A549 (cell line): ENCODE measurements around the gene HELT. TPM values are rescaled to one million over a fixed set of nuclear protein-coding genes. Genes with fewer than 3 reads are reported as not detected.

Experiments
- ATAC-seq, 2 experiments: fragments of 200-7000 bp in 1 of 2; fragments of >200 bp in 1 of 2; cut with Nextera tagmentation in 1 of 2; cut with Tn5 transposase in 1 of 2; 3 replicates each; pipeline versions ENCODE4 v1.8.0 to v1.9.1; 2018 to 2020; ENCODE audit warnings: mild to moderate bottlenecking in 1 of 2, moderate library complexity in 1 of 2
- CTCF ChIA-PET: fragments of 300-600 bp; sonication (Branson Sonifier 250); formaldehyde crosslinking; extraction: SDS; loops from one replicate; lab custom pipeline; 2021; ENCODE audit warnings: antibody characterized with exemption, inconsistent platforms; lab: Yijun Ruan, JAX
- POLR2A ChIA-PET: fragments of 350-600 bp; formaldehyde crosslinking; extraction: SDS; loops from one replicate; lab custom pipeline; 2021; ENCODE audit warnings: antibody characterized with exemption, inconsistent platforms; lab: Yijun Ruan, JAX
- DNase-seq, 2 experiments: peaks; one replicate each; pipeline versions ENCODE4 v3.0.0 to v3.0.0-alpha.2; 2011 to 2016; ENCODE audit warnings: low read depth in 1 of 2, low spot score in 1 of 2
- FAIRE-seq: peaks from 2 replicates; lab custom pipeline; 2011; peaks lifted over from hg19 to GRCh38; lab: Jason Lieb, UNC
- H3K27ac ChIP-seq, 2 experiments: fragments of >200 bp; sonication (Bioruptor Twin); formaldehyde crosslinking; 3 replicates each; pipeline ENCODE4 v1.5.1; 2016 to 2017
- H3K4me1 ChIP-seq: fragments of >200 bp; sonication (Bioruptor Twin); formaldehyde crosslinking; 3 replicates; pipeline ENCODE4 v1.6.1; 2016
- H3K4me2 ChIP-seq: fragments of >200 bp; sonication (Bioruptor Twin); formaldehyde crosslinking; 3 replicates; pipeline ENCODE4 v1.6.1; 2016
- H3K4me3 ChIP-seq: fragments of >200 bp; sonication (Bioruptor Twin); formaldehyde crosslinking; 3 replicates; pipeline ENCODE4 v1.5.1; 2016
- H3K9me3 ChIP-seq: fragments of >200 bp; sonication (Bioruptor Twin); formaldehyde crosslinking; 3 replicates; pipeline ENCODE4 v1.6.1; 2016
- BCL3 ChIP-seq: fragments of >200 bp; sonication (Bioruptor Twin); formaldehyde crosslinking; IDR thresholded peaks from 3 replicates; pipeline ENCODE4 v1.6.1; 2016
- CBX2 ChIP-seq: fragments of 200-600 bp; sonication (generic); IDR thresholded peaks from 2 replicates; pipeline ENCODE4 v1.6.1; 2016; ENCODE audit warnings: low read depth, mild to moderate bottlenecking, borderline replicate concordance
- CHD2 ChIP-seq: fragments of 150-350 bp; IDR thresholded peaks from 2 replicates; pipeline ENCODE4 v1.6.1; 2014; ENCODE audit warnings: low read length; ENCODE audit not compliant: partially characterized antibody
- CTCF ChIP-seq: fragments of >200 bp; sonication (Bioruptor Twin); formaldehyde crosslinking; IDR thresholded peaks from 3 replicates; pipeline ENCODE4 v1.5.1; 2016
- EHF ChIP-seq: fragments of 250-450 bp; sonication (Bioruptor Pico); IDR thresholded peaks from 2 replicates; pipeline ENCODE4 v1.5.0; 2020; ENCODE audit warnings: mild to moderate bottlenecking
- EP300 ChIP-seq, 2 experiments: fragments of >200 bp; sonication (Bioruptor Twin); formaldehyde crosslinking; IDR thresholded peaks; 2 replicates in 1 of 2; 3 replicates in 1 of 2; pipeline ENCODE4 v1.6.1; 2016 to 2017
- GATA3 ChIP-seq: IDR thresholded peaks from 2 replicates; pipeline ENCODE4 v1.6.1; 2012; ENCODE audit warnings: borderline replicate concordance
- HEYL ChIP-seq: fragments of 250-450 bp; sonication (Bioruptor Pico); IDR thresholded peaks from 2 replicates; pipeline ENCODE4 v1.8.0; 2021; ENCODE audit warnings: mild to moderate bottlenecking, moderate library complexity
- HMGXB4 ChIP-seq: fragments of 250-450 bp; sonication (Bioruptor Pico); IDR thresholded peaks from 2 replicates; pipeline ENCODE4 v1.5.0; 2021; ENCODE audit warnings: mild to moderate bottlenecking, moderate library complexity, borderline replicate concordance
- HOXB5 ChIP-seq: fragments of 250-450 bp; sonication (Bioruptor Pico); IDR thresholded peaks from 2 replicates; pipeline ENCODE4 v1.5.0; 2020; ENCODE audit warnings: mild to moderate bottlenecking, moderate library complexity
- JUN ChIP-seq, 2 experiments: fragments of >200 bp; sonication (Bioruptor Twin); formaldehyde crosslinking; IDR thresholded peaks; 2 replicates in 1 of 2; 3 replicates in 1 of 2; pipeline ENCODE4 v1.6.1; 2016 to 2017
- MYC ChIP-seq: IDR thresholded peaks from 2 replicates; pipeline ENCODE4 v1.6.1; 2012; ENCODE audit warnings: mild to moderate bottlenecking, inconsistent platforms, low read length, improper control_type of control experiment, borderline replicate concordance
- NR3C1 ChIP-seq: fragments of >200 bp; sonication (Bioruptor Twin); formaldehyde crosslinking; IDR thresholded peaks from 3 replicates; pipeline ENCODE4 v1.6.1; 2017
- PBX3 ChIP-seq: IDR thresholded peaks from 2 replicates; pipeline ENCODE4 v1.6.1; 2012
- PHF8 ChIP-seq: fragments of 200-600 bp; sonication (generic); IDR thresholded peaks from 2 replicates; pipeline ENCODE4 v1.6.1; 2016; ENCODE audit warnings: low read depth, mild to moderate bottlenecking, antibody characterized with exemption, moderate library complexity, borderline replicate concordance
- RAD21 ChIP-seq, 2 experiments: fragments of >200 bp in 1 of 2; sonication (Bioruptor Twin) in 1 of 2; formaldehyde crosslinking in 1 of 2; IDR thresholded peaks in 1 of 2; conservative IDR thresholded peaks in 1 of 2; 2 replicates in 1 of 2; 3 replicates in 1 of 2; pipeline ENCODE4 v1.6.1; 2012 to 2018; ENCODE audit warnings: inconsistent platforms in 1 of 2
- REST ChIP-seq: fragments of 200-600 bp; sonication (generic); IDR thresholded peaks from 2 replicates; pipeline ENCODE4 v1.6.1; 2016; ENCODE audit warnings: antibody characterized with exemption, mild to moderate bottlenecking, moderate library complexity
- SMC3 ChIP-seq: fragments of >200 bp; sonication (Bioruptor Twin); formaldehyde crosslinking; IDR thresholded peaks from 3 replicates; pipeline ENCODE4 v1.6.1; 2018; ENCODE audit warnings: inconsistent platforms
- TP53 ChIP-seq: fragments of 250-450 bp; sonication (Bioruptor Pico); IDR thresholded peaks from 2 replicates; pipeline ENCODE4 v1.5.0; 2021; ENCODE audit warnings: mild to moderate bottlenecking, moderate library complexity
- USF2 ChIP-seq: fragments of 450-650 bp; IDR thresholded peaks from 2 replicates; pipeline ENCODE4 v1.6.1; 2014; ENCODE audit warnings: antibody characterized with exemption
- WGBS: methylation state at CpG from one replicate; pipeline ENCODE4 v1.1.6; 2017; ENCODE audit errors: missing lambda C conversion rate; 5-methylcytosine and 5-hydroxymethylcytosine counted together
- polyA plus RNA-seq, 4 experiments: library from polyadenylated mRNA; depleted of rRNA in 3 of 4; stranded (reverse); fragments of >200 nt; fragmentation: RNase III in 1 of 4; extraction: RNeasy Plus Mini Kit Qiagen cat#74134 plus additional on column Dnase treatment in 1 of 4; gene quantifications; 2 replicates in 3 of 4; 3 replicates in 1 of 4; pipeline ENCODE4 v1.2.3, GENCODE V29; 2011 to 2017

HELT gene
- polyA plus RNA-seq, 2 of the 4 experiments (the other 2 are of a cell fraction) = not detected

GRCh38 chr4:184983672-184984356 lies 34.5 kb upstream of the HELT start:
- H3K9me3 ChIP-seq = no peaks in the 10 kb centered on the region
- H3K27ac ChIP-seq = no peak overlapping the region
- CTCF ChIA-PET = interaction anchor here (0.8 to 1.8 kb wide), 7 partner anchors 8 to 297 kb away, joined by 3 to 9 read pairs (median 4); no protein-coding TSS in a partner anchor
- POLR2A ChIA-PET = no interaction called here
- no peak for FAIRE-seq
- peak overlapping the region; percentile 7; the same call in 1 of the 3 replicates for H3K4me2 ChIP-seq
- no peak overlapping the region for H3K4me3 ChIP-seq
- peak; percentile 26 to 46 for DNase-seq
- no peaks in the 10 kb centered on the region for H3K4me1 ChIP-seq
- ATAC-seq = peak; percentile 72 to 79; a peak in 5 of 6 replicates
- 64% methylated on average over 16 of the region's 21 CpGs for WGBS
- TF ChIP-seq GATA3 (no peak), SMC3 (peak; percentile 39; the same call in 2 of the 3 replicates), CTCF (peak; percentile 38; the same call in 2 of the 3 replicates), RAD21 (conservative IDR thresholded peaks at IDR 0.05 in 1 of 2, IDR thresholded peaks at IDR 0.05 in 1 of 2) (peak; percentile 46 to 53)

- no peak for ATAC-seq
- CTCF ChIA-PET = interaction anchor here (1.0 to 2.2 kb wide), 2 partner anchors 18 to 242 kb away, joined by 4 to 7 read pairs; no protein-coding TSS in a partner anchor
- POLR2A ChIA-PET = no interaction called here
- Histone ChIP-seq H3K9me3 (no peaks in the 10 kb centered on the region), H3K4me2 (no peak overlapping the region), H3K27ac (no peak overlapping the region), H3K4me1 (no peaks in the 10 kb centered on the region), H3K4me3 (no peak overlapping the region)
- DNase-seq = no peak
- TF ChIP-seq CBX2 = no peak
- no peak for TF ChIP-seq CHD2
- TF ChIP-seq JUN (IDR thresholded peaks at IDR 0.05) = no peak
- no peak for FAIRE-seq
- WGBS = 63% methylated on average over 13 of the region's 13 CpGs
These were observed 30.7 kb upstream of the HELT start for GRCh38 chr4:184987493-184988031.

- no peak for DNase-seq
- 35% methylated on average over 5 of the region's 8 CpGs for WGBS
- no peak for FAIRE-seq
- POLR2A ChIA-PET = no interaction called here
- Histone ChIP-seq H3K4me3 (no peak overlapping the region), H3K27ac (no peak overlapping the region), H3K9me3 (no peaks in the 10 kb centered on the region), H3K4me1 (no peaks in the 10 kb centered on the region), H3K4me2 (no peak overlapping the region)
- no peak for ATAC-seq
- CTCF ChIA-PET = interaction anchor here (1.0 to 2.2 kb wide), 2 partner anchors 17 to 243 kb away, joined by 4 to 7 read pairs; no protein-coding TSS in a partner anchor
- TF ChIP-seq USF2 (no peak), BCL3 (no peak), PBX3 (no peak), NR3C1 (no peak), REST (no peak), HEYL (CRISPR knock-in tag) (no peak), MYC (no peak), TP53 (CRISPR knock-in tag) (no peak), GATA3 (no peak), EHF (CRISPR knock-in tag) (no peak), EP300 (IDR thresholded peaks at IDR 0.05) (no peak), HOXB5 (CRISPR knock-in tag) (no peak), PHF8 (no peak), HMGXB4 (no peak)
These were observed 29.7 kb upstream of the HELT start for GRCh38 chr4:184988611-184989010.
